PC-9 (cell line): Measurements from ENCODE around the gene ARX. TPM values are rescaled to one million over a fixed set of nuclear protein-coding genes. Genes with fewer than 3 reads are reported as not detected.

Source experiments
- BruUV-seq: library from RNA; stranded (reverse); fragments of 400-500 nt; replicated peaks from 2 replicates; lab custom pipeline; 2021; lab: Mats Ljungman, UMichigan
- CTCF ChIA-PET: fragments of 300-600 bp; sonication (Branson Sonifier 250); formaldehyde crosslinking; loops from one replicate; lab custom pipeline; 2022; ENCODE audit warnings: antibody characterized with exemption; lab: Charles Lee
- POLR2A ChIA-PET: fragments of 300-600 bp; sonication (Branson Sonifier 250); formaldehyde crosslinking; loops from one replicate; lab custom pipeline; 2022; ENCODE audit warnings: antibody characterized with exemption; ENCODE audit not compliant: unreplicated experiment; lab: Charles Lee
- DNase-seq, 2 experiments: peaks; one replicate each; pipeline versions ENCODE4 v3.0.0 to v3.0.0-alpha.2; 2015 to 2022; ENCODE audit warnings: mixed read lengths in 1 of 2
- H2AFZ ChIP-seq: fragments of 200-600 bp; sonication (generic); 2 replicates; pipeline ENCODE4 v1.8.1; 2017; ENCODE audit warnings: antibody characterized with exemption
- H3F3A ChIP-seq: fragments of 200-600 bp; sonication (generic); 2 replicates; pipeline ENCODE4 v1.8.1; 2017; ENCODE audit warnings: antibody characterized with exemption, mild to moderate bottlenecking, low read depth; ENCODE audit not compliant: insufficient read depth
- H3K27ac ChIP-seq: fragments of 200-600 bp; sonication (generic); 2 replicates; pipeline ENCODE4 v1.6.1; 2016; ENCODE audit warnings: mixed run types
- H3K27me3 ChIP-seq: fragments of 200-600 bp; sonication (generic); 2 replicates; pipeline ENCODE4 v1.6.1; 2016; ENCODE audit warnings: low read depth, mixed run types; ENCODE audit not compliant: insufficient read depth
- H3K36me3 ChIP-seq: fragments of 200-600 bp; sonication (generic); 2 replicates; pipeline ENCODE4 v1.6.1; 2016; ENCODE audit warnings: low read depth, mixed run types
- H3K4me1 ChIP-seq: fragments of 200-600 bp; sonication (generic); replicated peaks from 2 replicates; pipeline ENCODE4 v1.6.1; 2016; ENCODE audit warnings: mixed run types; ENCODE audit not compliant: insufficient read depth
- H3K4me2 ChIP-seq: fragments of 200-600 bp; sonication (generic); 2 replicates; pipeline ENCODE4 v1.6.1; 2017; ENCODE audit warnings: mixed run types
- H3K4me3 ChIP-seq: fragments of 200-600 bp; sonication (generic); 2 replicates; pipeline ENCODE4 v1.6.1; 2016; ENCODE audit warnings: mixed run types
- H3K79me2 ChIP-seq: fragments of 200-600 bp; sonication (generic); 2 replicates; pipeline ENCODE4 v1.6.1; 2017; ENCODE audit warnings: low read depth, mixed run types
- H3K9me2 ChIP-seq: fragments of 200-600 bp; sonication (generic); 2 replicates; pipeline ENCODE4 v1.8.1; 2017; ENCODE audit warnings: mild to moderate bottlenecking; ENCODE audit not compliant: insufficient read depth
- H3K9me3 ChIP-seq: fragments of 200-600 bp; sonication (generic); 2 replicates; pipeline ENCODE4 v1.8.1; 2016; ENCODE audit warnings: low read depth; ENCODE audit not compliant: insufficient read depth
- H4K20me1 ChIP-seq: fragments of 200-600 bp; sonication (generic); 2 replicates; pipeline ENCODE4 v1.8.1; 2017; ENCODE audit not compliant: insufficient read depth
- EZH2 ChIP-seq: fragments of 200-600 bp; sonication (generic); IDR thresholded peaks from 2 replicates; pipeline ENCODE4 v1.8.0; 2017; ENCODE audit warnings: antibody characterized with exemption, low read depth
- intact Hi-C: fragments of 100-400 bp; cut with micrococcal nuclease; formaldehyde crosslinking; loops from one replicate; pipeline ENCODE4 v1.10.0; 2022; ENCODE audit not compliant: unreplicated experiment
- total RNA-seq: library from RNA; stranded (reverse); gene quantifications from 2 replicates; pipeline ENCODE4 v1.2.3, GENCODE V29; 2021
- TF ChIP-seq, protein P1 (sequence below): fragments of 200-600 bp; sonication (generic); conservative IDR thresholded peaks from 2 replicates; pipeline ENCODE4 v1.6.1; 2017; ENCODE audit warnings: mixed run types, antibody characterized with exemption, mild to moderate bottlenecking, moderate library complexity

Gene ARX
- total RNA-seq, 1 experiment from 2014 or later, result not detected

DNA sequence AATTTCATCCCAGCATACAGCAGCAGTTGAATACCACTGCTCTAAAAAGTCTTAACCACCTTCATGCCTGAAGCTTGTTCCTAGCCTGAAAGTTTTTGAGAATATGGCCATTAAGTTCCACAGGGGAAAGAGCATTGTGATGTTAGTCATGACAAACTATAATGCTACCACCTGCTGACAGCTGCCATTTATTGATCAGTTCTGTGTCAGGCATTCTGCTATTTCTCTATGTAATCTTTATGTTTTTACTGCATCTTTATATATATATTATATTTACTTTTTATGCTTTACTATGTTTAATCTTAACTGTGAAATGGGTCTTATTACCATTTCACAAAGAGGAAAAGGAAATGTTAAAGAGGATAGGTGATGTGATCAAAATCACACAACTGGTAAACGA is 54.0 kb downstream of the ARX start:
- ChIA-PET POLR2A (no interaction called here), CTCF (no interaction called here)
- Histone ChIP-seq H3K79me2 (no peaks in the 10 kb centered on the region), H3K36me3 (no peaks in the 10 kb centered on the region), H3K9me2 (no peaks in the 10 kb centered on the region), H3K4me3 (no peak overlapping the region), H3K4me1 (peaks cover 6% of the 10 kb centered on the region; the same call in 1 of the 2 replicates), H4K20me1 (no peaks in the 10 kb centered on the region), H2AFZ (no peak overlapping the region), H3K27ac (no peak overlapping the region), H3K27me3 (no peaks in the 10 kb centered on the region), H3K4me2 (no peak overlapping the region), H3K9me3 (no peaks in the 10 kb centered on the region), H3F3A (no peaks in the 10 kb centered on the region)
- intact Hi-C loops, result no loop called here
- no TSS peak for BruUV-seq
- no peak for TF ChIP-seq EZH2
- TF ChIP-seq, protein P1, sequence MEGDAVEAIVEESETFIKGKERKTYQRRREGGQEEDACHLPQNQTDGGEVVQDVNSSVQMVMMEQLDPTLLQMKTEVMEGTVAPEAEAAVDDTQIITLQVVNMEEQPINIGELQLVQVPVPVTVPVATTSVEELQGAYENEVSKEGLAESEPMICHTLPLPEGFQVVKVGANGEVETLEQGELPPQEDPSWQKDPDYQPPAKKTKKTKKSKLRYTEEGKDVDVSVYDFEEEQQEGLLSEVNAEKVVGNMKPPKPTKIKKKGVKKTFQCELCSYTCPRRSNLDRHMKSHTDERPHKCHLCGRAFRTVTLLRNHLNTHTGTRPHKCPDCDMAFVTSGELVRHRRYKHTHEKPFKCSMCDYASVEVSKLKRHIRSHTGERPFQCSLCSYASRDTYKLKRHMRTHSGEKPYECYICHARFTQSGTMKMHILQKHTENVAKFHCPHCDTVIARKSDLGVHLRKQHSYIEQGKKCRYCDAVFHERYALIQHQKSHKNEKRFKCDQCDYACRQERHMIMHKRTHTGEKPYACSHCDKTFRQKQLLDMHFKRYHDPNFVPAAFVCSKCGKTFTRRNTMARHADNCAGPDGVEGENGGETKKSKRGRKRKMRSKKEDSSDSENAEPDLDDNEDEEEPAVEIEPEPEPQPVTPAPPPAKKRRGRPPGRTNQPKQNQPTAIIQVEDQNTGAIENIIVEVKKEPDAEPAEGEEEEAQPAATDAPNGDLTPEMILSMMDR, result no peak
- DNase-seq, result no peak

DNA sequence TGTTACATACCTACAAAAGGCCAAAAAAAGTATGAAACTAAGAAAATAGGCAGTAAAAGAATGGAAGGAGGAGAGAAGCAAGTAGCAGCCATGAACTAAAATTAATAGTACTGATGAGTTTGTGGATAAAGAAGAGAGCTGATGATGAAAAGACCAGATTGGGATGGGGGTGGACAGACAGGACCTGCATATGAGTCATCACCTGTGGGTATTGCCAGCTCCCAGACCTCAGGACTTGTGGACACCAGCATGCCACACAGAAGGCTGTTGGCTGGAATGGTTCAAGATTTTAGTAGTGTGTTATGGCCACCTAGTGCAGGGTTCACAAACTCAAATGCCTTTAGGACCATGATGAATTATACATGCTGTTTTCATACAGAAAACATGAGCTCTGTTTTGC is 58.9 kb downstream of the ARX start:
- Histone ChIP-seq H3K27ac (no peak overlapping the region), H2AFZ (no peak overlapping the region), H3K79me2 (no peaks in the 10 kb centered on the region), H3K9me3 (no peaks in the 10 kb centered on the region), H4K20me1 (no peaks in the 10 kb centered on the region), H3K4me3 (no peak overlapping the region), H3F3A (no peaks in the 10 kb centered on the region), H3K36me3 (no peaks in the 10 kb centered on the region), H3K27me3 (no peaks in the 10 kb centered on the region), H3K4me1 (no peaks in the 10 kb centered on the region; the same call in 1 of the 2 replicates), H3K9me2 (no peaks in the 10 kb centered on the region), H3K4me2 (no peak overlapping the region)
- TF ChIP-seq EZH2, result no peak
- TF ChIP-seq, protein P1, result no peak
- peak in 1 of 2 experiments; percentile 8 for DNase-seq
- no TSS peak for BruUV-seq
- intact Hi-C loops, result no loop called here
- POLR2A ChIA-PET, result interaction anchor here (0.9 kb wide), 1 partner anchor 97 kb away, joined by 7 read pairs; no protein-coding TSS in a partner anchor
- CTCF ChIA-PET, result no interaction called here

DNA sequence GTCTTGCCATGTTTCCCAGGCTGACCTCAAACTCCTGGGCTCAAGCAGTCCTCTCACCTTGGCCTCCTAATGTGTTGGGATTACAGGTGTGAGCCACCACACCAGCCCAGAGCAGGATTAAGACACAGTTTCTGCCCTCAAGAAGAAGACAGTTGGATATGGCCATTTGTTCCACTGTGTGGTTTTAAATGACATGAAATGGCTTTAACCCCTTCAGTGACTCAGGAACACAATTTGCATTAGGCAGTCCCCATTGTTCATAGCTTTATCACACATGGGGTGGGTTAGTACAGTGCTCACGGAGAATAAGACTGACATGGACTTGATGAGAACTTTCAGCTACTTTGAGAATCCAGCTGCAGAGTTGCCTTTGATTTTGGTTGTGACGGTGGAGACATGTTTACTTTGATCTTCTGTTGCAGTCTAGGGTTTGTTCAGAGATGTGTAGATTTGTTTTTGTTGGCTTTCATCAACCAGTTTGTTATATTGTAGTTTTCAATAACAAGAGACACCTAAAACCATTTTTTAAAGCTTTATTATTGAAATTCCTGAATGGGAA is 60.3 kb downstream of the ARX start:
- CTCF ChIA-PET, result no interaction called here
- TF ChIP-seq, protein P1, result no peak
- TF ChIP-seq EZH2, result no peak
- no peak overlapping the region for H3K27ac ChIP-seq
- H2AFZ ChIP-seq, result no peak overlapping the region
- H3K4me3 ChIP-seq, result no peak overlapping the region
- H3K9me2 ChIP-seq, result no peaks in the 10 kb centered on the region
- BruUV-seq, result no TSS peak
- H3F3A ChIP-seq, result no peaks in the 10 kb centered on the region
- intact Hi-C loops, result no loop called here
- no peaks in the 10 kb centered on the region; the same call in 1 of the 2 replicates for H3K4me1 ChIP-seq
- H3K36me3 ChIP-seq, result no peaks in the 10 kb centered on the region
- no peaks in the 10 kb centered on the region for H3K9me3 ChIP-seq
- H3K4me2 ChIP-seq, result no peak overlapping the region
- no peaks in the 10 kb centered on the region for H3K27me3 ChIP-seq
- H4K20me1 ChIP-seq, result no peaks in the 10 kb centered on the region
- POLR2A ChIA-PET, result no interaction called here
- no peak for DNase-seq
- no peaks in the 10 kb centered on the region for H3K79me2 ChIP-seq
